HL-60 (cell line): ENCODE results near the gene ANK3.

Experiments
- CTCF ChIP-seq: IDR thresholded peaks from one replicate; pipeline ENCODE4 v1.5.1; 2011; ENCODE audit warnings: low read length, control low read depth, inconsistent platforms; ENCODE audit not compliant: insufficient read depth
- GABPA ChIP-seq: IDR thresholded peaks from 2 replicates; pipeline ENCODE4 v1.6.1; 2012; ENCODE audit warnings: low read depth

GRCh38 chr10:60405172-60405571 lies 15.5 kb upstream of the ANK3 start:
- TF ChIP-seq CTCF (no peak), GABPA (no peak)
